Panc1 (cell line): ENCODE results near the gene NIPSNAP2.

Experiments
- POLR2AphosphoS5 ChIP-seq: IDR thresholded peaks from 2 replicates; pipeline ENCODE4 v1.6.1; 2012; ENCODE audit warnings: mild to moderate bottlenecking, low read depth, low read length, moderate library complexity
- REST ChIP-seq, 2 experiments: IDR thresholded peaks; 2 replicates each; pipeline ENCODE4 v1.6.1; 2011 to 2012; ENCODE audit warnings: low read depth in 2 of 2, control low read depth in 1 of 2, low read length in 1 of 2, mild to moderate bottlenecking in 1 of 2, moderate library complexity in 1 of 2; ENCODE audit not compliant: insufficient read depth in 1 of 2
- TF ChIP-seq, protein P1 (sequence below): fragments of 450-650 bp; IDR thresholded peaks from 2 replicates; pipeline ENCODE4 v1.5.1; 2017; ENCODE audit warnings: mild to moderate bottlenecking

DNA sequence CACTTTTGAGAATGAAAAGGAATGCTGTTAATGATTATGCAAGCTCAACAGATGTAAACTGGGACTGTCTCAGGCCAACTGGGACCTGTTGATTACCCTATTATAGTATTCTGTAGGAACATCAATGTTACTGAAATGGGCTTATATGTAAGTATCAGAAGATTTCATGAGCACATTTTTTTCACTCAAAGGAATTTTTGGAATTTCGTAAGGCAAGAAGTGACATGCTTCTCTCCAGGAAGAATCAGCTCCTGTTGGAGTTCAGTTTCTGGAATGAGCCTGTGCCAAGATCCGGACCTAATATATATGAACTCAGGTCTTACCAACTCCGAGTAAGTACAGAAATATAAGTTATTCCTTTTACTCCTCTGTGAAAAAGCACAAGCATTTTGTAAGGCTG is 19.2 kb downstream of the NIPSNAP2 start:
- TF ChIP-seq, protein P1, sequence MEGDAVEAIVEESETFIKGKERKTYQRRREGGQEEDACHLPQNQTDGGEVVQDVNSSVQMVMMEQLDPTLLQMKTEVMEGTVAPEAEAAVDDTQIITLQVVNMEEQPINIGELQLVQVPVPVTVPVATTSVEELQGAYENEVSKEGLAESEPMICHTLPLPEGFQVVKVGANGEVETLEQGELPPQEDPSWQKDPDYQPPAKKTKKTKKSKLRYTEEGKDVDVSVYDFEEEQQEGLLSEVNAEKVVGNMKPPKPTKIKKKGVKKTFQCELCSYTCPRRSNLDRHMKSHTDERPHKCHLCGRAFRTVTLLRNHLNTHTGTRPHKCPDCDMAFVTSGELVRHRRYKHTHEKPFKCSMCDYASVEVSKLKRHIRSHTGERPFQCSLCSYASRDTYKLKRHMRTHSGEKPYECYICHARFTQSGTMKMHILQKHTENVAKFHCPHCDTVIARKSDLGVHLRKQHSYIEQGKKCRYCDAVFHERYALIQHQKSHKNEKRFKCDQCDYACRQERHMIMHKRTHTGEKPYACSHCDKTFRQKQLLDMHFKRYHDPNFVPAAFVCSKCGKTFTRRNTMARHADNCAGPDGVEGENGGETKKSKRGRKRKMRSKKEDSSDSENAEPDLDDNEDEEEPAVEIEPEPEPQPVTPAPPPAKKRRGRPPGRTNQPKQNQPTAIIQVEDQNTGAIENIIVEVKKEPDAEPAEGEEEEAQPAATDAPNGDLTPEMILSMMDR = no peak
- no peak for TF ChIP-seq REST (IDR thresholded peaks at IDR 0.05; ENCODE audit: insufficient read depth in 1 of 2, low read depth in 2 of 2, low read length in 1 of 2)
- no peak for TF ChIP-seq POLR2AphosphoS5
